ENCODE measurements around the gene MESD. TPM values are rescaled to one million over a fixed set of nuclear protein-coding genes. Genes with fewer than 3 reads are reported as not detected.

The MESD gene
- total RNA-seq, 1 donor from 2014 or later = 21.9 TPM

DNA sequence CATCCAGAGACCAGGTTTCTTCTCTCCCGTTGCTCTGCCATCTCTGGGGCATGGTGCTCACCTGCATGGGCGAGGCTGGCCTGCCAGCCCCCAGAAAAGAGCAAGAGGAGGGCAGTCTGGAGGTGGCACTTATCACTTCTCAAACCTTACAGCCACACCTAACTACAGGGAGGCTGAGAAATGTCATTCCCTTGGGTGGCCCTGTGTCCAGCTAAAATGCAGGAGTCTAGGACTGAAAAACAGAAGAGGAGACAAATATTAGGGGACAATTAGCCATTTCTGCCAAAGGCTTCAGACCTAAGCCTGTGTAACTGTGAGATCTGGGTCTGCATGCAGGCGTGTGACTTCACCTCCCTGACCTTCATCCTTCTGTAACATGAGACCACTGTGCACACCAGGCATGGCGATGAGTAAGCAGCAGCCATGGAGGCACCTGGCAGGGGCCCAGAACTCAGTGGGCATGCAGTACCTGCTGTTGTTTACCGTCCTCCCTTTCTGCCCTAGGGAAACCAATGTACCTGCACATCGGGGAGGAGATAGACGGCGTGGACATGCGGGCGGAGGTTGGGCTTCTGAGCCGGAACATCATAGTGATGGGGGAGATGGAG, 83.4 kb downstream of the MESD start:
- peaks cover 1% of the 10 kb centered on the region for H3K9me3 Mint-ChIP-seq (ENCODE audit: unreplicated experiment)
- H3K4me3 Mint-ChIP-seq (ENCODE audit: unreplicated experiment) = no peak overlapping the region
- DNase-seq = no peak
- peaks cover 14% of the 10 kb centered on the region for H3K27me3 Mint-ChIP-seq (ENCODE audit: unreplicated experiment)
- no peaks in the 10 kb centered on the region for H3K4me1 Mint-ChIP-seq (ENCODE audit: low read depth, unreplicated experiment)
- H3K36me3 Mint-ChIP-seq (ENCODE audit: unreplicated experiment) = peaks cover 8% of the 10 kb centered on the region
- H3K27ac Mint-ChIP-seq (ENCODE audit: unreplicated experiment) = no peak overlapping the region
- TF ChIP-seq, protein P1, sequence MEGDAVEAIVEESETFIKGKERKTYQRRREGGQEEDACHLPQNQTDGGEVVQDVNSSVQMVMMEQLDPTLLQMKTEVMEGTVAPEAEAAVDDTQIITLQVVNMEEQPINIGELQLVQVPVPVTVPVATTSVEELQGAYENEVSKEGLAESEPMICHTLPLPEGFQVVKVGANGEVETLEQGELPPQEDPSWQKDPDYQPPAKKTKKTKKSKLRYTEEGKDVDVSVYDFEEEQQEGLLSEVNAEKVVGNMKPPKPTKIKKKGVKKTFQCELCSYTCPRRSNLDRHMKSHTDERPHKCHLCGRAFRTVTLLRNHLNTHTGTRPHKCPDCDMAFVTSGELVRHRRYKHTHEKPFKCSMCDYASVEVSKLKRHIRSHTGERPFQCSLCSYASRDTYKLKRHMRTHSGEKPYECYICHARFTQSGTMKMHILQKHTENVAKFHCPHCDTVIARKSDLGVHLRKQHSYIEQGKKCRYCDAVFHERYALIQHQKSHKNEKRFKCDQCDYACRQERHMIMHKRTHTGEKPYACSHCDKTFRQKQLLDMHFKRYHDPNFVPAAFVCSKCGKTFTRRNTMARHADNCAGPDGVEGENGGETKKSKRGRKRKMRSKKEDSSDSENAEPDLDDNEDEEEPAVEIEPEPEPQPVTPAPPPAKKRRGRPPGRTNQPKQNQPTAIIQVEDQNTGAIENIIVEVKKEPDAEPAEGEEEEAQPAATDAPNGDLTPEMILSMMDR (IDR thresholded peaks at IDR 0.05; ENCODE audit: partially characterized antibody, unreplicated experiment) = no peak

DNA sequence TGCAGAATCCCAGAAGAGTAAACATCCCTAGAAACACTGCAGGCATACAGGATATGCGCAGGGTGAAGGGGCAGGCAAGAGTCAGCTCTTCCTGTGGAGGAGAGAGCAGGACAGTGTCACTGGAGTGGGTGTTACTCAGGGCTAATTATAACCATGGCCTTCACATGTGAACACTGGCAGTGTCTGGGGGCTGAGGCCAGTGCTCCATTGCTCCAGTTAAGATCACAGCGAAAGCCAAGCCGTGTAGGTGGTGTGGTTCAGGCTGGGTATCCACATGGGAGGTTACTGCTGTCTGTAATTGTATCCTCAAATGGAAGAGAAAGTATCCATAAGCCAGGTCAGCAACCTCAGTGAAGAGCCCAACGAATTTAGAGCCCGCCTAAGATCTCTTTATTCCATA, 84.6 kb downstream of the MESD start:
- peaks cover 16% of the 10 kb centered on the region for H3K27me3 Mint-ChIP-seq (ENCODE audit: unreplicated experiment)
- H3K4me3 Mint-ChIP-seq (ENCODE audit: unreplicated experiment) = no peak overlapping the region
- H3K27ac Mint-ChIP-seq (ENCODE audit: unreplicated experiment) = no peak overlapping the region
- DNase-seq = no peak
- peaks cover 1% of the 10 kb centered on the region for H3K9me3 Mint-ChIP-seq (ENCODE audit: unreplicated experiment)
- TF ChIP-seq, protein P1 (IDR thresholded peaks at IDR 0.05; ENCODE audit: partially characterized antibody, unreplicated experiment) = no peak
- peaks cover 8% of the 10 kb centered on the region for H3K36me3 Mint-ChIP-seq (ENCODE audit: unreplicated experiment)
- H3K4me1 Mint-ChIP-seq (ENCODE audit: low read depth, unreplicated experiment) = no peaks in the 10 kb centered on the region

DNA sequence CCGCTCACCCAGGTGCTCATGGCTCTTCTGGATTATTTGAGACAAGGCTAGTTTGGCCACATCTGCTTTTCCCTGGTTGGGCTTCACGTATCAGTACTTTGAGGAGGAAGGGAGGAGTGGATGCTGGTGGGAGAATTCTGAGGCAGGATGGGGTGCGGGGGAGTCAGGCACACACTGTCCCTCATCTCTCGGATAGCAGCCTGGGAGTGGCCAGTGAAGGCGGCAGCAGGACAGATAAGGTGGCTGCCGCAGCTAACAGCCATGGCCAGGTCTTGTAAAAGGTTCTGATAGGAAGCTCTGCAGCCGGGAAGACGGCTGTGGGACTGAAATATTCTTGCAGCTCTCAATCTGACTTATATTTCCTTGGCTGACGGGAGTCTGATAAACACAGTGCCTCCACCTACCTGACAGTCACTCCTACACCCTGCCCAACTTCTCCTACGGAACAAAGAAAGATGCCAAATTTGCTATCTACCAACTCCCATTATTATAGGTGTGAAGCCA, 87.3 kb downstream of the MESD start:
- Mint-ChIP-seq H3K27me3 (ENCODE audit: unreplicated experiment) (peaks cover 18% of the 10 kb centered on the region), H3K4me3 (ENCODE audit: unreplicated experiment) (no peak overlapping the region), H3K27ac (ENCODE audit: unreplicated experiment) (no peak overlapping the region), H3K4me1 (ENCODE audit: low read depth, unreplicated experiment) (no peaks in the 10 kb centered on the region), H3K9me3 (ENCODE audit: unreplicated experiment) (peaks cover 1% of the 10 kb centered on the region), H3K36me3 (ENCODE audit: unreplicated experiment) (peaks cover 5% of the 10 kb centered on the region)
- no peak for DNase-seq
- TF ChIP-seq, protein P1 (IDR thresholded peaks at IDR 0.05; ENCODE audit: partially characterized antibody, unreplicated experiment) = no peak

DNA sequence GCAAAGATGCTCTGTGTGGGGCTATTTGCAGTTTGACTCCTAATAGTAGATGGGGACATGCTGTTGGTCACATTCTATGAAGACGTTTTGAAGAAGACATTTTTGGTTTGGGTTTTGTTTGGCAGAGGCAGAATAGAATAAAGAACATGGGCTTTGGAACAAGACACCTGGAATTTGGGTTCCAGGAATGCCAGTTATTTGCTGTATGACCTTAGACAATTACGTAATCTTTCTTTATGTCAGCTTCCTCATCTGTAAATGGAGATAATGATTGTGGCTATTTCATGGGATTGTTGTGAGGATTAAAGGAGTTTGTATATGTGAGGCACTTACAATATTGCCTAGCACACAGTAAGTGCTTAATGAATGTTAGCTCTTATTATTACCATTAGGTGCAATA, 91.6 kb downstream of the MESD start:
- Mint-ChIP-seq H3K27me3 (ENCODE audit: unreplicated experiment) (peaks cover 16% of the 10 kb centered on the region), H3K4me1 (ENCODE audit: low read depth, unreplicated experiment) (no peaks in the 10 kb centered on the region), H3K27ac (ENCODE audit: unreplicated experiment) (no peak overlapping the region), H3K4me3 (ENCODE audit: unreplicated experiment) (no peak overlapping the region), H3K9me3 (ENCODE audit: unreplicated experiment) (peaks cover 1% of the 10 kb centered on the region), H3K36me3 (ENCODE audit: unreplicated experiment) (peaks cover 5% of the 10 kb centered on the region)
- TF ChIP-seq, protein P1 (IDR thresholded peaks at IDR 0.05; ENCODE audit: partially characterized antibody, unreplicated experiment) = no peak
- DNase-seq = no peak

Small RNAs within 50 kb of the gene (microRNA-seq; reads per million reads assigned to microRNA genes)
- gene MIR4514 (ENCODE audit: unreplicated experiment) = not detected

Other genes starting within 250 kb of the MESD start
- gene CEMIP, start 210.4 kb downstream of the MESD start, total RNA-seq (ENCODE audit: unreplicated experiment) = 0.25 TPM
- gene TLNRD1, start 11.1 kb upstream of the MESD start, total RNA-seq (ENCODE audit: unreplicated experiment) = 35.5 TPM
- gene CFAP161, start 144.5 kb upstream of the MESD start, total RNA-seq (ENCODE audit: unreplicated experiment) = 0.39 TPM
- 0.27 TPM for gene IL16, start 207.1 kb upstream of the MESD start, total RNA-seq (ENCODE audit: unreplicated experiment)